T-helper 22 cell (primary cell): ENCODE data around the gene PTPRN2.
"Not testable (repeated sequence)": the region's sequence is repeated elsewhere in the genome, so short reads cannot be mapped to it uniquely, and the experiment has no call there.

Source experiments
- DNase-seq: peaks from one replicate; pipeline ENCODE4 v3.0.0-alpha.2; 2020; ENCODE audit warnings: low read depth

The PTPRN2 gene

GRCh38 chr7:157926521-157927150 lies 661.0 kb downstream of the PTPRN2 start:
- no peak for DNase-seq

GRCh38 chr7:157926107-157926506 lies 661.5 kb downstream of the PTPRN2 start:
- no peak for DNase-seq

GRCh38 chr7:157925383-157925875 lies 662.2 kb downstream of the PTPRN2 start:
- DNase-seq, result no peak

- no peak for DNase-seq
These were observed 663.6 kb downstream of the PTPRN2 start for GRCh38 chr7:157923903-157924630.

GRCh38 chr7:157922576-157922975 lies 665.0 kb downstream of the PTPRN2 start:
- no peak for DNase-seq

GRCh38 chr7:157918326-157919080 lies 669.1 kb downstream of the PTPRN2 start:
- DNase-seq, result no peak

- no peak for DNase-seq
These were observed 670.5 kb downstream of the PTPRN2 start for GRCh38 chr7:157916946-157917640.

GRCh38 chr7:157910446-157910845 lies 677.2 kb downstream of the PTPRN2 start:
- DNase-seq, result no peak

- not testable (repeated sequence) for DNase-seq
These were observed 677.6 kb downstream of the PTPRN2 start for GRCh38 chr7:157910045-157910444.

GRCh38 chr7:157909370-157909769 lies 678.3 kb downstream of the PTPRN2 start:
- no peak for DNase-seq

- no peak for DNase-seq
These were observed 679.4 kb downstream of the PTPRN2 start for GRCh38 chr7:157908006-157908782.

GRCh38 chr7:157907091-157907490 lies 680.5 kb downstream of the PTPRN2 start:
- DNase-seq, result no peak

- DNase-seq, result no peak
These were observed 681.0 kb downstream of the PTPRN2 start for GRCh38 chr7:157906583-157906982.

- no peak for DNase-seq
These were observed 681.8 kb downstream of the PTPRN2 start for GRCh38 chr7:157905651-157906461.

- no peak for DNase-seq
These were observed 682.6 kb downstream of the PTPRN2 start for GRCh38 chr7:157904866-157905570.

GRCh38 chr7:157904211-157904865 lies 683.3 kb downstream of the PTPRN2 start:
- DNase-seq, result no peak

GRCh38 chr7:157903710-157904109 lies 683.9 kb downstream of the PTPRN2 start:
- no peak for DNase-seq

GRCh38 chr7:157903296-157903695 lies 684.3 kb downstream of the PTPRN2 start:
- no peak for DNase-seq
